ENCODE data around the gene CALHM1. TPM values are rescaled to one million over a fixed set of nuclear protein-coding genes. Genes with fewer than 3 reads are reported as not detected.
A peak's percentile ranks its signal among the peaks of the same experiment; 100 is the strongest.

The CALHM1 gene
- total and polyA plus RNA-seq, 4 donors, result not detected

GRCh38 chr10:103433858-103434257, 24.8 kb downstream of the CALHM1 start:
- Histone ChIP-seq H3K4me3 (no peak overlapping the region), H3K36me3 (ENCODE audit: control insufficient read depth in 4 of 4, insufficient read depth in 4 of 4, low read length in 4 of 4) (peaks cover 27 to 56% (median 41%) of the 10 kb centered on the region in 4 donors), H3K9ac (ENCODE audit: insufficient read depth in 1 of 2, low read length in 2 of 2) (no peak overlapping the region), H3K9me3 (ENCODE audit: control insufficient read depth in 4 of 4, insufficient read depth in 3 of 4, low read length in 3 of 4) (no peaks in the 10 kb centered on the region), H3K27me3 (ENCODE audit: control insufficient read depth in 3 of 3, insufficient read depth in 3 of 3, low read length in 2 of 3) (no peaks in the 10 kb centered on the region), H3K4me1 (ENCODE audit: control insufficient read depth in 5 of 5, insufficient read depth in 5 of 5, low read length in 5 of 5) (peaks cover 0 to 2% (median 0%) of the 10 kb centered on the region in 5 donors), H3K27ac (ENCODE audit: low read depth in 1 of 2, low read length in 1 of 2) (no peak overlapping the region)
- WGBS, 2 donors, result 48 to 51% methylated on average over 2 of the region's 2 CpGs
- TF ChIP-seq CTCF (IDR thresholded peaks at IDR 0.05; ENCODE audit: control extremely low read depth, extremely low read depth), result no peak
- ATAC-seq (ENCODE audit: insufficient read depth, low FRiP score) (peak; percentile 75), DNase-seq (no peak)

- H3K9me3 ChIP-seq (ENCODE audit: control insufficient read depth in 4 of 4, insufficient read depth in 3 of 4, low read length in 3 of 4), result no peaks in the 10 kb centered on the region
- ATAC-seq (ENCODE audit: insufficient read depth, low FRiP score), result no peak
- 43 to 70% methylated on average over 8 of the region's 8 CpGs for WGBS, 2 donors
- TF ChIP-seq CTCF (IDR thresholded peaks at IDR 0.05; ENCODE audit: control extremely low read depth, extremely low read depth), result no peak
- H3K4me1 ChIP-seq (ENCODE audit: control insufficient read depth in 5 of 5, insufficient read depth in 5 of 5, low read length in 5 of 5), result peaks cover 0 to 2% (median 0%) of the 10 kb centered on the region in 5 donors
- H3K36me3 ChIP-seq (ENCODE audit: control insufficient read depth in 4 of 4, insufficient read depth in 4 of 4, low read length in 4 of 4), result peaks cover 29 to 50% (median 39%) of the 10 kb centered on the region in 4 donors
- H3K27me3 ChIP-seq (ENCODE audit: control insufficient read depth in 3 of 3, insufficient read depth in 3 of 3, low read length in 2 of 3), result no peaks in the 10 kb centered on the region
- no peak overlapping the region for H3K27ac ChIP-seq (ENCODE audit: low read depth in 1 of 2, low read length in 1 of 2)
- no peak overlapping the region for H3K9ac ChIP-seq (ENCODE audit: insufficient read depth in 1 of 2, low read length in 2 of 2)
- no peak overlapping the region for H3K4me3 ChIP-seq
- peak in 1 of 3 donors; percentile 18 for DNase-seq
Observed at GRCh38 chr10:103431902-103432301, 26.8 kb downstream of the CALHM1 start.

DNA sequence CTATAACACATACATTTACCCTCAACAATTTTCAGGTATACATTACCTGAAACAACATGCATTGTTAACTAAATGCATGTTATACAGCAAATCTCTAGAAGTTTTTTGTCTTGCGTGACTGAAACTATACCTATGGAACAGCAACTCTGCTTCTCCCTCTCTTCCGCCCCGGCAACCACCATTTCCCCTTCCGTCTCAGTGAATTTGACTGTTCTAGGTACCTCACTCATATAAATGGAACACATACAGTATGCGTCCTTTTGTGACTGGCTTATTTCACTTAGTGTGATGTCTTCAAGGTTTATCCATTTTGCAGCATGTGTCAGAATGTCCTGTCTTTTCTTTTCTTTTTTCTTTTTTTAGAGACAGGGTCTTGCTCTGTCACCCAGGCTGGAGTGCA, 29.1 kb downstream of the CALHM1 start:
- Histone ChIP-seq H3K4me1 (ENCODE audit: control insufficient read depth in 5 of 5, insufficient read depth in 5 of 5, low read length in 5 of 5) (peaks cover 0 to 2% (median 0%) of the 10 kb centered on the region in 5 donors), H3K36me3 (ENCODE audit: control insufficient read depth in 4 of 4, insufficient read depth in 4 of 4, low read length in 4 of 4) (peaks cover 28 to 49% (median 35%) of the 10 kb centered on the region in 4 donors), H3K27ac (ENCODE audit: low read depth in 1 of 2, low read length in 1 of 2) (no peak overlapping the region), H3K4me3 (no peak overlapping the region), H3K9ac (ENCODE audit: insufficient read depth in 1 of 2, low read length in 2 of 2) (no peak overlapping the region), H3K9me3 (ENCODE audit: control insufficient read depth in 4 of 4, insufficient read depth in 3 of 4, low read length in 3 of 4) (no peaks in the 10 kb centered on the region), H3K27me3 (ENCODE audit: control insufficient read depth in 3 of 3, insufficient read depth in 3 of 3, low read length in 2 of 3) (no peaks in the 10 kb centered on the region)
- TF ChIP-seq CTCF (IDR thresholded peaks at IDR 0.05; ENCODE audit: control extremely low read depth, extremely low read depth), result no peak
- WGBS, 2 donors, result 88 to 95% methylated on average over 5 of the region's 5 CpGs
- DNase-seq, result no peak
- ATAC-seq (ENCODE audit: insufficient read depth, low FRiP score), result no peak

All from lung (tissue), 12 donors.